CD4-positive, alpha-beta T cell (primary cell): ENCODE measurements around the gene PRG2. TPM values are rescaled to one million over a fixed set of nuclear protein-coding genes. Genes with fewer than 3 reads are reported as not detected.

ENCODE experiments used
- ATAC-seq: fragments of 200-7000 bp; cut with Tn5 transposase; one replicate; pipeline ENCODE4 v1.10.0; 2022; ENCODE audit warnings: mild to moderate bottlenecking; ENCODE audit not compliant: poor library complexity
- CTCF ChIA-PET: fragments of 350-600 bp; sonication (Branson Sonifier 250); formaldehyde crosslinking; loops from one replicate; lab custom pipeline; 2021; ENCODE audit warnings: antibody characterized with exemption, inconsistent platforms; lab: Charles Lee
- POLR2A ChIA-PET: fragments of 350-600 bp; sonication (Branson Sonifier 250); formaldehyde crosslinking; loops from one replicate; lab custom pipeline; 2021; ENCODE audit warnings: antibody characterized with exemption, inconsistent platforms; lab: Charles Lee
- DNase-seq, 14 experiments: peaks; one replicate each; pipeline ENCODE4 v3.0.0-alpha.2; 2013 to 2020; ENCODE audit warnings: mixed read lengths in 2 of 14
- H3K27ac ChIP-seq, 2 donors: one replicate each; pipeline versions ENCODE4 v1.5.1 to v1.7.0; 2013; ENCODE audit warnings: low read length in 2 of 2, low read depth in 1 of 2, mild to moderate bottlenecking in 1 of 2
- H3K27me3 ChIP-seq, 2 experiments: 1 replicate in 1 of 2; 2 replicates in 1 of 2; pipeline versions ENCODE4 v1.6.1 to v1.7.0; 2013; ENCODE audit warnings: low read length in 2 of 2, control low read depth in 1 of 2, mild to moderate bottlenecking in 1 of 2, moderate library complexity in 1 of 2; ENCODE audit not compliant: insufficient read depth in 2 of 2, control insufficient read depth in 1 of 2
- H3K36me3 ChIP-seq: one replicate; pipeline ENCODE4 v1.6.1; 2013; ENCODE audit warnings: low read length, control low read depth; ENCODE audit not compliant: insufficient read depth
- H3K4me1 ChIP-seq: one replicate; pipeline ENCODE4 v1.6.1; 2013; ENCODE audit warnings: low read length, control low read depth; ENCODE audit not compliant: insufficient read depth
- H3K4me3 ChIP-seq: one replicate; pipeline ENCODE4 v1.5.1; 2013; ENCODE audit warnings: mild to moderate bottlenecking, low read length, moderate library complexity
- H3K9me3 ChIP-seq, 2 experiments: 1 replicate in 1 of 2; 2 replicates in 1 of 2; pipeline versions ENCODE4 v1.6.1 to v1.7.0; 2013; ENCODE audit warnings: low read length in 2 of 2, mild to moderate bottlenecking in 2 of 2, control low read depth in 1 of 2, moderate library complexity in 1 of 2; ENCODE audit not compliant: control insufficient read depth in 1 of 2, insufficient read depth in 1 of 2
- H3K27ac Mint-ChIP-seq: one replicate; pipeline ENCODE4 v1.8.0; 2020; ENCODE audit warnings: mixed read lengths
- H3K27me3 Mint-ChIP-seq: one replicate; pipeline ENCODE4 v1.8.0; 2021; ENCODE audit warnings: mixed read lengths
- H3K36me3 Mint-ChIP-seq: one replicate; pipeline ENCODE4 v1.8.0; 2021; ENCODE audit warnings: low read depth, mixed read lengths
- H3K4me1 Mint-ChIP-seq: one replicate; pipeline ENCODE4 v1.8.0; 2021; ENCODE audit warnings: low read depth, mixed read lengths
- H3K4me3 Mint-ChIP-seq: one replicate; pipeline ENCODE4 v1.8.0; 2020; ENCODE audit warnings: mild to moderate bottlenecking, mixed read lengths
- H3K9me3 Mint-ChIP-seq: one replicate; pipeline ENCODE4 v1.8.0; 2020; ENCODE audit warnings: mixed read lengths
- CTCF ChIP-seq: fragments of 200-600 bp; IDR thresholded peaks from one replicate; pipeline ENCODE4 v1.8.0; 2022; ENCODE audit warnings: antibody characterized with exemption, mild to moderate bottlenecking
- intact Hi-C, 2 experiments: fragments of 100-400 bp; cut with DNase I in 1 of 2; cut with micrococcal nuclease in 1 of 2; formaldehyde crosslinking; loops; one replicate each; pipeline versions ENCODE4 v1.15.1 to v1.9.0; 2023 to 2025; cut with DNase I, micrococcal nuclease
- total RNA-seq, 174 experiments: library from RNA in 2 of 174; stranded (reverse) in 2 of 174; gene quantifications; one replicate each; pipeline ENCODE4 v1.2.3 and lab custom pipeline; 2021 to 2026

PRG2 gene
- total RNA-seq, 2 experiments from 2014 or later = 0.53 to 1.1 TPM

- no peak overlapping the region for H3K4me3 ChIP-seq
- no peaks in the 10 kb centered on the region for H3K27me3 ChIP-seq
- intact Hi-C loops = no loop called here
- Mint-ChIP-seq H3K36me3 (no peaks in the 10 kb centered on the region), H3K4me3 (no peak overlapping the region), H3K9me3 (no peaks in the 10 kb centered on the region), H3K27me3 (peaks cover 21% of the 10 kb centered on the region), H3K4me1 (no peaks in the 10 kb centered on the region), H3K27ac (no peak overlapping the region)
- H3K4me1 ChIP-seq = no peaks in the 10 kb centered on the region
- ChIA-PET POLR2A (no interaction called here), CTCF (no interaction called here)
- no peak for TF ChIP-seq CTCF
- DNase-seq (no peak), ATAC-seq (no peak)
- no peaks in the 10 kb centered on the region for H3K36me3 ChIP-seq
- H3K9me3 ChIP-seq = no peaks in the 10 kb centered on the region
- H3K27ac ChIP-seq = no peak overlapping the region
Measured at GRCh38 chr11:57375490-57375889, 15.0 kb downstream of the PRG2 start.

- H3K9me3 ChIP-seq = no peaks in the 10 kb centered on the region
- Mint-ChIP-seq H3K27ac (no peak overlapping the region), H3K9me3 (no peaks in the 10 kb centered on the region), H3K27me3 (peaks cover 21% of the 10 kb centered on the region), H3K36me3 (no peaks in the 10 kb centered on the region), H3K4me3 (no peak overlapping the region), H3K4me1 (no peaks in the 10 kb centered on the region)
- no peak overlapping the region for H3K27ac ChIP-seq
- no peaks in the 10 kb centered on the region for H3K4me1 ChIP-seq
- no peak for TF ChIP-seq CTCF
- POLR2A ChIA-PET = no interaction called here
- ATAC-seq (no peak), DNase-seq (no peak)
- no peak overlapping the region for H3K4me3 ChIP-seq
- CTCF ChIA-PET = no interaction called here
- no peaks in the 10 kb centered on the region for H3K36me3 ChIP-seq
- intact Hi-C loops = no loop called here
- no peaks in the 10 kb centered on the region for H3K27me3 ChIP-seq
Measured at GRCh38 chr11:57374966-57375365, 15.5 kb downstream of the PRG2 start.

GRCh38 chr11:57373146-57373545 lies 17.3 kb downstream of the PRG2 start:
- Mint-ChIP-seq H3K4me3 (no peak overlapping the region), H3K27me3 (peaks cover 13% of the 10 kb centered on the region), H3K4me1 (no peaks in the 10 kb centered on the region), H3K27ac (no peak overlapping the region), H3K36me3 (no peaks in the 10 kb centered on the region), H3K9me3 (no peaks in the 10 kb centered on the region)
- no peaks in the 10 kb centered on the region for H3K9me3 ChIP-seq
- H3K27ac ChIP-seq = no peak overlapping the region
- H3K27me3 ChIP-seq = no peaks in the 10 kb centered on the region
- CTCF ChIA-PET = no interaction called here
- no peak for ATAC-seq
- H3K4me3 ChIP-seq = no peak overlapping the region
- no peak for TF ChIP-seq CTCF
- POLR2A ChIA-PET = no interaction called here
- no peak for DNase-seq
- H3K36me3 ChIP-seq = no peaks in the 10 kb centered on the region
- H3K4me1 ChIP-seq = no peaks in the 10 kb centered on the region
- intact Hi-C loops = no loop called here
